Esophagus muscularis mucosa (tissue), 4 donors: ENCODE data around the gene KCNAB1. TPM values are rescaled to one million over a fixed set of nuclear protein-coding genes. Genes with fewer than 3 reads are reported as not detected.

Source experiments
- DNase-seq: peaks from one replicate; pipeline ENCODE4 v3.0.0-alpha.2; 2017; ENCODE audit errors: extremely low spot score
- H3K27ac ChIP-seq, 4 donors: fragments of 200-600 bp; sonication (generic); replicated peaks in 1 of 4; 1 replicate in 3 of 4; 2 replicates in 1 of 4; pipeline ENCODE4 v1.5.1; 2016 to 2019; ENCODE audit warnings: mild to moderate bottlenecking in 1 of 4
- H3K27me3 ChIP-seq, 4 donors: fragments of 200-600 bp; sonication (generic); one replicate each; pipeline versions ENCODE4 v1.5.1 to v1.6.0; 2016 to 2019
- H3K36me3 ChIP-seq, 4 donors: fragments of 200-600 bp; sonication (generic); one replicate each; pipeline ENCODE4 v1.5.1; 2016 to 2019
- H3K4me1 ChIP-seq, 4 donors: fragments of 200-600 bp; sonication (generic); one replicate each; pipeline ENCODE4 v1.5.1; 2016 to 2019
- H3K4me3 ChIP-seq, 4 donors: fragments of 200-600 bp; sonication (generic); 1 replicate in 2 of 4; 2 replicates in 2 of 4; pipeline ENCODE4 v1.5.1; 2016 to 2019; ENCODE audit warnings: mild to moderate bottlenecking in 4 of 4, moderate library complexity in 1 of 4
- H3K9me3 ChIP-seq, 4 donors: fragments of 200-600 bp; sonication (generic); 1 replicate in 3 of 4; 2 replicates in 1 of 4; pipeline ENCODE4 v1.5.1; 2016 to 2019
- EP300 ChIP-seq: sonication (generic); formaldehyde crosslinking; IDR thresholded peaks from one replicate; pipeline ENCODE4 v1.6.1; 2017; ENCODE audit warnings: antibody characterized with exemption
- POLR2A ChIP-seq: fragments of 450-650 bp; IDR thresholded peaks from one replicate; pipeline ENCODE4 v1.6.1; 2017; ENCODE audit warnings: antibody characterized with exemption, moderate library complexity, mild to moderate bottlenecking, low read depth
- POLR2AphosphoS5 ChIP-seq, 2 donors: sonication (generic); formaldehyde crosslinking; IDR thresholded peaks; one replicate each; pipeline ENCODE4 v1.6.1; 2017; ENCODE audit warnings: antibody characterized with exemption in 2 of 2
- WGBS: methylation state at CpG from one replicate; pipeline ENCODE4 v1.1.5; 2018; 5-methylcytosine and 5-hydroxymethylcytosine counted together
- intact Hi-C: fragments of 100-400 bp; cut with DNase I; formaldehyde crosslinking; loops from one replicate; pipeline ENCODE4 v1.15.1; 2023
- total RNA-seq, 4 donors: library from RNA; depleted of rRNA; stranded (reverse); fragments of >200 nt; gene quantifications; one replicate each; pipeline versions ENCODE4 v1.1.0 to v1.2.1, GENCODE V29; 2016
- TF ChIP-seq, protein P1 (sequence below), 3 experiments: fragments of 200-600 bp in 2 of 3; fragments of 450-650 bp in 1 of 3; sonication (generic) in 2 of 3; IDR thresholded peaks; one replicate each; pipeline ENCODE4 v1.5.1; 2017 to 2019; ENCODE audit warnings: antibody characterized with exemption in 3 of 3, mild to moderate bottlenecking in 2 of 3, moderate library complexity in 1 of 3

The KCNAB1 gene
- total RNA-seq, 4 donors from 2014 or later, result 0.83 to 5.9 (median 2.3) TPM

DNA sequence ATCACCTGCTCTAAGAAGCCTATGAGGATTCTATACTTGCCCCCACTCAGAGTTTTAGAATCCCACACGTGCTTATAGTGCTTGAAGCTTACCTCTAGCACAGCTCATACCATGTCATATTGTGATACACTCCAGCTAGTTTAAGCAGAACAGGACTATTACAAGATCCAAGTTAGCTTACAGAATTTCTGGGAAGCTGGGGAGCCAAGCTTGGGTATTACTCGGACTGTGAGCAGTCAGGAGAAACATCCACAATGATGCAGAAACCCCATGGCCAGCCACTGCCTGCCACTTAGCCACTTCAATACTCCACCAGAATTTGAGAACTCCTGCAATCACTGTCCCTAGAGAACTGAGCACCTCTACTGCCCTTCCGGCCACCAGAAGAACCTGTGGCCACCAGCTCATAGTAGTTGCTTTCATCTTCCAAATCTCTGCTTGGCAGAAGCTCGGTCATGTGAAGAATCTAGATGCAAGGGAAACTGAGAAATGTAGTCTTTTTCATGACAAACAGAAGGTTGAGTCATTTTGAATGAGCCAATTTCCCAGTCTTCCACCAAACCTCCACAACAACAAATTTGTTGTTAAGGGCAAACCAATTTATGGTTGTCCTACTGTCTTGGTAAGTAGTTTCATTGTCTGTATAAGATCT is 462.3 kb downstream of the KCNAB1 start:
- intact Hi-C loops, result no loop called here
- TF ChIP-seq, protein P1, sequence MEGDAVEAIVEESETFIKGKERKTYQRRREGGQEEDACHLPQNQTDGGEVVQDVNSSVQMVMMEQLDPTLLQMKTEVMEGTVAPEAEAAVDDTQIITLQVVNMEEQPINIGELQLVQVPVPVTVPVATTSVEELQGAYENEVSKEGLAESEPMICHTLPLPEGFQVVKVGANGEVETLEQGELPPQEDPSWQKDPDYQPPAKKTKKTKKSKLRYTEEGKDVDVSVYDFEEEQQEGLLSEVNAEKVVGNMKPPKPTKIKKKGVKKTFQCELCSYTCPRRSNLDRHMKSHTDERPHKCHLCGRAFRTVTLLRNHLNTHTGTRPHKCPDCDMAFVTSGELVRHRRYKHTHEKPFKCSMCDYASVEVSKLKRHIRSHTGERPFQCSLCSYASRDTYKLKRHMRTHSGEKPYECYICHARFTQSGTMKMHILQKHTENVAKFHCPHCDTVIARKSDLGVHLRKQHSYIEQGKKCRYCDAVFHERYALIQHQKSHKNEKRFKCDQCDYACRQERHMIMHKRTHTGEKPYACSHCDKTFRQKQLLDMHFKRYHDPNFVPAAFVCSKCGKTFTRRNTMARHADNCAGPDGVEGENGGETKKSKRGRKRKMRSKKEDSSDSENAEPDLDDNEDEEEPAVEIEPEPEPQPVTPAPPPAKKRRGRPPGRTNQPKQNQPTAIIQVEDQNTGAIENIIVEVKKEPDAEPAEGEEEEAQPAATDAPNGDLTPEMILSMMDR (IDR thresholded peaks at IDR 0.05), result no peak
- TF ChIP-seq EP300, result no peak
- no peak for TF ChIP-seq POLR2A
- TF ChIP-seq POLR2AphosphoS5 (IDR thresholded peaks at IDR 0.05), result no peak
- WGBS, result 96% methylated on average over 4 of the region's 4 CpGs

DNA sequence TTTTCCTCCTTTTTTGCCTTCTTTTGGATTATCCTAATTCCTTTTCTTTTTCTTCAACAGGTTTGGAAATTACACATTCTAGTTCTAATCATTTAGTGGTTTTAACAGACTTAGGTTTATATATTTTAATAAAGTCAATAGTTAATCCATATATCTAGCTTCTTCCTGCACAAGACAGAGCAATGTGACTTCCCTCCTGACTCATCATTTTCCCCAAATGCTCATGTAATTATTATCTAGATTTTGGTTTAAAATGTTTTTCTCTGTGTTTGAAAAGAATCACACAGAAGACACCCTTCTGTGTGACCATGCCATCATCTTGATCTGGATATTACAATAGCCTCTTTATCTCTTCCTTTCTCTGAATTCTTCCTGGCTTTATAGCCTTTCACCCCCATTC is 463.1 kb downstream of the KCNAB1 start:
- Histone ChIP-seq H3K27ac (no peak overlapping the region), H3K4me1 (no peaks in the 10 kb centered on the region), H3K4me3 (no peak overlapping the region), H3K9me3 (no peaks in the 10 kb centered on the region), H3K27me3 (no peaks in the 10 kb centered on the region), H3K36me3 (no peaks in the 10 kb centered on the region)
- no peak for DNase-seq
- TF ChIP-seq, protein P1 (IDR thresholded peaks at IDR 0.05), result no peak
- no peak for TF ChIP-seq POLR2AphosphoS5 (IDR thresholded peaks at IDR 0.05)
- TF ChIP-seq POLR2A, result no peak
- no peak for TF ChIP-seq EP300
- intact Hi-C loops, result no loop called here

More for the DNA sequence above, 462.3 kb downstream of the KCNAB1 start:
- H3K27ac ChIP-seq, result no peak overlapping the region
- H3K27me3 ChIP-seq, result no peaks in the 10 kb centered on the region
- H3K4me3 ChIP-seq, result no peak overlapping the region
- H3K36me3 ChIP-seq, result no peaks in the 10 kb centered on the region
- no peaks in the 10 kb centered on the region for H3K4me1 ChIP-seq
- H3K9me3 ChIP-seq, result no peaks in the 10 kb centered on the region
- DNase-seq, result no peak

DNA sequence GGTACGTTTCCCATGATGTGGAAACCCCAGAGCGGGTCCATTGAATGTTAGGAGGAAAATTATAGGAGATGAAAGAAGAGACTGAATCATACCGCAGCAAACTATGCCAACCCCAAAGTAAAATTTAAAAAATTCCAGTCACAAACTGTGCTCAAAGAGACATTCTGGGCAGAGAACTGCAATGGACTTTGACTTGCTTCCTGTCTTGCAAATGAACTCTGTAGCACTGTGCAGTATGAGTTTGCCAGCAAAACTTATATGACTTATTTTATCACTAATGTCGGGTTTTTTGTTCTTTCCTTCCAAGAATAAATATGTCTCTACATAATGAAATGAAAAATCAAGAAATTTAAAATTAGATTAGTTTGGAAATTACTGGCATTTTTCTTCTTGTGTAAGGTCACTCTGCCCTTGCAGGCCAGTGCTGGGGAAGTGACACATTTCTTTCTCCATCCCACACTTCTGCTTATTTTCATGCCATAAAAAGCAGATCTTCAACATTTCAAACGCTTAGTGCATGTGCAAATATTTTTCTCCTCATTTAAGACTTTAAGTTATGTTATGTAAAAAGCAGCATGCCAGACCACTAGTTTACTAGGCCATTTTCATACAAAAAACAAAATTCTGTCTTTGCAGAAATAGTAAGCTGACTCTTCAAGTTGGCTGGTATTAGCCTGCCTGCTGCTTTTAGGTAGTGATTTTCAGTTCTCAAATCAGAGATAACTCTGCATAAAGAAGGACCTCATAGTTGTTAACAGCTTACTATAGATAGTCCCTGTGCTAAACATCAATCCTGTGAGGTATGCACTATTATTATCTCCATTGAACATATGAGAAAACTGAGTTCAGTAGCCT is 466.8 kb downstream of the KCNAB1 start:
- no peak overlapping the region for H3K4me3 ChIP-seq
- no peak for TF ChIP-seq POLR2AphosphoS5 (IDR thresholded peaks at IDR 0.05)
- TF ChIP-seq POLR2A, result no peak
- TF ChIP-seq EP300, result no peak
- TF ChIP-seq, protein P1 (IDR thresholded peaks at IDR 0.05), result no peak
- WGBS, result 66% methylated on average over 5 of the region's 5 CpGs
- no peaks in the 10 kb centered on the region for H3K4me1 ChIP-seq
- no peak for DNase-seq
- intact Hi-C loops, result no loop called here
- no peak overlapping the region for H3K27ac ChIP-seq
- H3K27me3 ChIP-seq, result no peaks in the 10 kb centered on the region
- H3K9me3 ChIP-seq, result no peaks in the 10 kb centered on the region
- no peaks in the 10 kb centered on the region for H3K36me3 ChIP-seq

DNA sequence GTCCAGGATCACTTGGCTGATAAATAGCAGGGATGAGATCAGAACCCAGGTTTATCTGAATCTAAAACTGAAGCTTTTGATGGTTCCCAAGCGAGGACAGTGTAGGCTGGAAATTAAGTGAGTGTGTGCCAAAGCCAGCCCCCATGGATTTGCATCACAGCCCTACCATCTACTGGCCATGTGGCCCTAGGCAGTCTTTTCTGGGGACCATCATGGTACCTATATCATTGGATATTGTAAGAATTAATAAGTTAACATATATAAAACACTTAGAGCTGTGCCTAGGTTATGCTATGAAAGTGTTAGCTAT is 467.3 kb downstream of the KCNAB1 start:
- 31% methylated on average over 1 of the region's 1 CpG for WGBS
- Histone ChIP-seq H3K9me3 (no peaks in the 10 kb centered on the region), H3K36me3 (no peaks in the 10 kb centered on the region), H3K4me1 (no peaks in the 10 kb centered on the region), H3K27ac (no peak overlapping the region), H3K4me3 (no peak overlapping the region), H3K27me3 (no peaks in the 10 kb centered on the region)
- TF ChIP-seq POLR2A, result no peak
- no peak for TF ChIP-seq POLR2AphosphoS5 (IDR thresholded peaks at IDR 0.05)
- TF ChIP-seq EP300, result no peak
- TF ChIP-seq, protein P1 (IDR thresholded peaks at IDR 0.05), result no peak
- no peak for DNase-seq
- intact Hi-C loops, result no loop called here

Other genes starting within 250 kb of the KCNAB1 start
- gene GMPS, start 249.9 kb upstream of the KCNAB1 start, total RNA-seq, result 10 to 100 TPM; 21.4 to 27.4 (median 27.2) TPM